GM15510 (cell line): Measurements from ENCODE around the gene TRIM14.

Source experiments
- POLR2A ChIP-seq: IDR thresholded peaks from 3 replicates; pipeline ENCODE4 v1.6.1; 2011; ENCODE audit warnings: borderline replicate concordance; ENCODE audit not compliant: insufficient read length; ENCODE audit errors: extremely low read depth

Gene TRIM14

GRCh38 chr9:98118640-98119601 lies at the start of gene TRIM14:
Gene TRIM14, minus strand, starts transcription at chr9:98119222. Its CDS starts 34 bp downstream, at chr9:98119188.
- peak; percentile 55 for TF ChIP-seq POLR2A

GRCh38 chr9:98168153-98168780 lies 49.2 kb upstream of the TRIM14 start:
- TF ChIP-seq POLR2A = no peak

- no peak for TF ChIP-seq POLR2A
Observed at GRCh38 chr9:98164912-98165311, 45.9 kb upstream of the TRIM14 start.

- TF ChIP-seq POLR2A = no peak
Observed at GRCh38 chr9:98162613-98163012, 43.6 kb upstream of the TRIM14 start.

GRCh38 chr9:98161851-98162250 lies 42.8 kb upstream of the TRIM14 start:
- no peak for TF ChIP-seq POLR2A

- TF ChIP-seq POLR2A = no peak
Observed at GRCh38 chr9:98159790-98160189, 40.8 kb upstream of the TRIM14 start.

GRCh38 chr9:98159301-98159700 lies 40.3 kb upstream of the TRIM14 start:
- no peak for TF ChIP-seq POLR2A

GRCh38 chr9:98158071-98158831 lies 39.2 kb upstream of the TRIM14 start:
- no peak for TF ChIP-seq POLR2A

- no peak for TF ChIP-seq POLR2A
Observed at GRCh38 chr9:98157372-98157771, 38.4 kb upstream of the TRIM14 start.

GRCh38 chr9:98154678-98155077 lies 35.7 kb upstream of the TRIM14 start:
- TF ChIP-seq POLR2A = no peak

- TF ChIP-seq POLR2A = no peak
Observed at GRCh38 chr9:98152526-98152925, 33.5 kb upstream of the TRIM14 start.

GRCh38 chr9:98150721-98151120 lies 31.7 kb upstream of the TRIM14 start:
- no peak for TF ChIP-seq POLR2A

- TF ChIP-seq POLR2A = no peak
Observed at GRCh38 chr9:98150164-98150563, 31.1 kb upstream of the TRIM14 start.

GRCh38 chr9:98149422-98149821 lies 30.4 kb upstream of the TRIM14 start:
- no peak for TF ChIP-seq POLR2A

- TF ChIP-seq POLR2A = no peak
Observed at GRCh38 chr9:98148486-98148885, 29.5 kb upstream of the TRIM14 start.
